OCI-LY7 (cell line): ENCODE measurements around the gene SPSB2.

Source experiments
- CTCF ChIP-seq: fragments of 200-600 bp; sonication (generic); conservative IDR thresholded peaks from 2 replicates; pipeline ENCODE4 v1.5.1; 2014; ENCODE audit warnings: mild to moderate bottlenecking, antibody characterized with exemption, low read length, moderate library complexity, mixed read lengths
- EZH2phosphoT487 ChIP-seq: fragments of 200-600 bp; sonication (generic); IDR thresholded peaks from 2 replicates; pipeline ENCODE4 v1.6.1; 2018; ENCODE audit warnings: low read depth, borderline replicate concordance, mild to moderate bottlenecking, mixed run types, antibody characterized with exemption, low read length, moderate library complexity, mixed read lengths

DNA sequence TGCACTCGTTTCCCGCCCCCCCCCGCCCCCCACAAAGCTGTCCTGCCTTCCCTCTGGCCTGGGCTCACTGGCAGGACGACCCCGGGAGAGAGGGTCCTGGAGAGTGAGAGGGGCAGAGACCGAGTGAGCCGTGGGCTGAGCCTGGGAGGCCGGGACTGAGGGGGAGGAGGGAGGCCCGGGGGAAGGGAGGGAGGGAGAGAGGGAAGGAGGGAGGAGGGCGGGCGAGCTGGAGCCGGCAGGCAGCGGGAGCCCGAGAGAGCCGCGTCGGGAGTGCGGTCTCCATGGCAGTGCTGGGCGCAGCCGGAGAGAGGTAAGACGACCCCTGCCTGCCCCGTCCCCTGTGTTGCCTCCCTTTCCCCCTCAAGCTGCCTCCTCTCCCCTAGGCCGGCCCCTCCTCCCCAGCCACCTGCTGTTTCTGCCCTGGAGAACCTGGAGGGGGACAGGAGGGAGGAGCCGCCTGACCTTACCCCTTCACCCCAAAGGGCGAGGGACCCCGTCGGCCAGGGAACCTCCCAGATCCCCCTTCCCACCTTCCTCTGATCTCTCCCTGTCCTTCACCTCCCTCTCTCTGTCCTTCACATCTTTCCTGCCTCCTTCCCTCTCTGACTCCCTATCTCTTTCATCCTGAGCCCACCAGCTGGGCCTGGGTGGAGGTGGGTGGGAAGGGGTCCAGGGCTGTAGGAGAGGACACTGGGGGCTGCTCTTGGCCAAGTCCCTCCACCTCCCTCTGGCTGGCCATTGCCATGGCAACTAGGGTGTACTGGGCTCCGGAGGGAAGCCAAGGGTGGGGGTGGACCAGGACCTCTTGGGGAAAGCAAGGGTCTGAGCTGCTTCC is 51.3 kb downstream of the SPSB2 start, which contains the start of gene GPR162:
- no peak for TF ChIP-seq CTCF
- TF ChIP-seq EZH2phosphoT487 = no peak
